ENCODE results near the gene MAOA.
"Not testable (repeated sequence)": the region's sequence is repeated elsewhere in the genome, so short reads cannot be mapped to it uniquely, and the experiment has no call there.

The MAOA gene

GRCh38 chrX:43718546-43718945, 62.4 kb downstream of the MAOA start:
- DNase-seq, result no peak

GRCh38 chrX:43718956-43719355, 62.9 kb downstream of the MAOA start:
- no peak for DNase-seq

GRCh38 chrX:43720082-43720481, 64.0 kb downstream of the MAOA start:
- DNase-seq, result no peak

GRCh38 chrX:43720961-43721360, 64.9 kb downstream of the MAOA start:
- no peak for DNase-seq

- not testable (repeated sequence) for DNase-seq
Measured at GRCh38 chrX:43725227-43725626, 69.1 kb downstream of the MAOA start.

GRCh38 chrX:43727254-43727653, 71.2 kb downstream of the MAOA start:
- not testable (repeated sequence) for DNase-seq

GRCh38 chrX:43728002-43728401, 71.9 kb downstream of the MAOA start:
- no peak for DNase-seq

GRCh38 chrX:43728966-43729365, 72.9 kb downstream of the MAOA start:
- no peak for DNase-seq

GRCh38 chrX:43731086-43731485, 75.0 kb downstream of the MAOA start:
- DNase-seq, result no peak

- no peak for DNase-seq
Measured at GRCh38 chrX:43733699-43734098, 77.6 kb downstream of the MAOA start.

GRCh38 chrX:43734444-43734843, 78.3 kb downstream of the MAOA start:
- DNase-seq, result no peak

- no peak for DNase-seq
Measured at GRCh38 chrX:43735534-43735933, 79.4 kb downstream of the MAOA start.

GRCh38 chrX:43735957-43736356, 79.9 kb downstream of the MAOA start:
- no peak for DNase-seq

GRCh38 chrX:43741843-43742573, 85.9 kb downstream of the MAOA start:
- no peak for DNase-seq

GRCh38 chrX:43743100-43743822, 87.2 kb downstream of the MAOA start:
- no peak for DNase-seq

GRCh38 chrX:43744284-43744683, 88.2 kb downstream of the MAOA start:
- DNase-seq, result no peak

GRCh38 chrX:43745938-43746721, 90.0 kb downstream of the MAOA start:
- DNase-seq, result no peak

GRCh38 chrX:43747476-43747875, 91.4 kb downstream of the MAOA start:
- DNase-seq, result no peak

GRCh38 chrX:43750248-43750676, 94.2 kb downstream of the MAOA start:
- no peak for DNase-seq

GRCh38 chrX:43753637-43754036, 97.5 kb downstream of the MAOA start:
- DNase-seq, result no peak

GRCh38 chrX:43756076-43756475, 100.0 kb downstream of the MAOA start:
- DNase-seq, result no peak

GRCh38 chrX:43758044-43758443, 101.9 kb downstream of the MAOA start:
- no peak for DNase-seq

GRCh38 chrX:43785930-43786591, 130.0 kb downstream of the MAOA start:
- DNase-seq, result no peak
